Left colon (tissue), 2 donors: ENCODE measurements around the gene CALN1. TPM values are rescaled to one million over a fixed set of nuclear protein-coding genes. Genes with fewer than 3 reads are reported as not detected.
"Not testable (repeated sequence)": the region's sequence is repeated elsewhere in the genome, so short reads cannot be mapped to it uniquely, and the experiment has no call there.

Source experiments
- ATAC-seq: fragments of 200-7000 bp; cut with Tn5 transposase; one replicate; pipeline ENCODE4 v1.9.1; 2020; ENCODE audit warnings: mild to moderate bottlenecking, moderate library complexity
- DNase-seq, 2 donors: peaks; one replicate each; pipeline ENCODE4 v3.0.0-alpha.2; 2020
- intact Hi-C, 2 donors: fragments of 100-400 bp; cut with DNase I in 1 of 2; cut with micrococcal nuclease in 1 of 2; formaldehyde crosslinking; loops; one replicate each; pipeline versions ENCODE4 v1.11.2 to v1.14.0; 2022; cut with DNase I, micrococcal nuclease
- long read RNA-seq: library from polyadenylated mRNA; unstranded; transcript quantifications from one replicate; pipeline ENCODE4 v2.0.0, GENCODE V29; 2021
- total RNA-seq, 2 donors: library from RNA; stranded (reverse); fragmentation: NEBNext Ultra II Directional; extraction: Animal tissue kit (Norgen Biotek cat#: 25700); gene quantifications; one replicate each; pipeline ENCODE4 v1.2.1, GENCODE V29; 2021
- donor health status: DM: no; HTN: no; CAD: no.
- donor health status: DM: yes; HTN: yes; CAD: no.

The CALN1 gene
- total RNA-seq, result not detected
- long read RNA-seq, result 0 reads

- ATAC-seq, DNase-seq, intact Hi-C loops: not testable (repeated sequence)
Measured at GRCh38 chr7:72412121-72412618, at the start of gene CALN1. Gene CALN1, minus strand, starts transcription at chr7:72412338.

DNA sequence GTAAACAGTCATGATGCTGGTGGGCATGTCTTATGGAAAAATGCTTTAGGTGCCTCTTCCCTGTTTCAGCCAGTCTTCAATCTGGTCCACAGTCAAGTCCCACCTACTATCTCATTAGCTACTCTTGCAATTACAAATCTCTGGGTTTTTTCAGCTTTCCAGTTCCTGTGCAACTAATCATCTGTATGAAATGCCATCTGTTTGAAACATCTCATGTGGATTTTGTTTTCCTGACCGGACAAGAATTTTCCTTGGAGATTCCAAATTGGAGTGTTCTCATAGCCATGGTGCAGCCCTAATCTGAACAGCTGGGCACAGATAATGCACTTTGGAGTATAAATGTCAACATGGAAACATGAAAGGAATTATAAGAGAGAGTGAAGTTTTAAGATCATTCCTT, 41.3 kb upstream of the CALN1 start:
- intact Hi-C loops, result no loop called here
- DNase-seq, result no peak
- ATAC-seq, result no peak

DNA sequence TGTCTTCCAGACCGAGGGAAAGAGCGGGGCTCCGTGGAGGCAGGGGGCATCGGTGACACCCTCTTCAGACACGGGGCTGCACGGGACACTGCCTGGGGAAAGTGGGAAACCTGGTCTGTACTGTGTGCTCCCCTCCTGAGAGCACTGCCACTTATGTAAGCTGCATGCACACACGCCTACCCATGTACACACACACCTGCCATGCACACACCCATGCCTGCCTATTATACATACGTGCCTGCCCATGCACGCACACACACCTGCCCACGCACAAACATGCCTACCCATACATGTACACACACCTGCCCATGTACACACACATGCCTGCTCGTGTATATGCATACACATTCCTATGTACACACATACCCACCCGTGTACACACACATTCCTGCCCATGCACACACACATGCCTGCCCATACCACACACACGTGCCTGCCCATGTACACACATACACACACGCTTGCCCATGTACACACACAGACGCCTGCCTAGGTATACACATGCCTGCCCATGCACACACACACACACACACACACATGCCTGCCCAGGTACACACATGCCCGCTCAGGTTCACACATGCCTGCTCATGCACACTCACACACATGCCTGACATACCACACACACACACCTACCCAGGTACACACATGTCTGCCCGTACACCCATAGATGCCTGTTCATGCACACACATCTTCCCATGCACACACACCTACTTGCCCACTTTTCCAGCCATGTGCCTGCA, 35.5 kb upstream of the CALN1 start:
- intact Hi-C loops, result no loop called here
- no peak for DNase-seq
- ATAC-seq, result no peak

DNA sequence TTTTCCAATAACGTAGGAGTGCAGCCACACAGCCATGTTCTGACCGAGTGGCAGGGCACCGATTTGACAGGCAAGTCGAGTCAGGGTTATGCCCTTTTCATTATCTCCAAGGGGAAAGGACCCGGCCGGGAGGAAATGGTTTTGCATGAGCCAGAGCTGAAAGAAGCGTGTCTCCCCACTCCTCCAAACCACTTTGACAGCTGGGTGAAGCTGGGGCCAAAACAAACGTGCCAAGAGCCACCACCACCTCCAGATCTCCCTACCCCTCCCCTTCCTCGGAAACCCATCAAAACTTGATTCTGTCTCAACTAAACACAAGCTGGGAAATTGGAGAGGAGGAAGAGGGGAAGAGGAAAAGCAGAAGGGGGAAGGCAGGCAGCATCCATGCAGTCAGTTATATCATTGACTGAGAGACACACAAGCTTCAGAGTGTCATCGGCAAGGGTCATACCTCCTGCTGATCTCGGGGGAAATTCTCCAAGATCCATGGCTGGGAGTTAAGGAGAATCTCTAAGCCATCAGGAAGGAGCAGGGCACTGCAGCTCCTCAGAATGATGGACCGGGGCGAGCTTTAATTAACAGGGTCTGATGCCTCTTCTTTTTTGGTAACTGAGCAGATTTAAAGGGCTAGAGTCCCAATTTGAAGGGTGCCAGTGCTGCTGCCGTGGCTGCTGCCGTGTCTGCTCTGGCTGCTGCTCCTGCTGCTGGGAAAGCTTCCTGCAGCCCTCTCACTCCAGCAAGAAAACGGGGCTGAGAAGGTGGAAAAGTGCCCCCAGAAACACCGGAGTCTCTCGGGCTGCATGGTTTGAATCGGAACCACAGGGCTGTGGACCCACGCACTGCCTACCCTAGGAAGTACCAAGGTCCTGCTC, 34.7 kb upstream of the CALN1 start:
- intact Hi-C loops, result no loop called here
- ATAC-seq (no peak), DNase-seq (no peak)

DNA sequence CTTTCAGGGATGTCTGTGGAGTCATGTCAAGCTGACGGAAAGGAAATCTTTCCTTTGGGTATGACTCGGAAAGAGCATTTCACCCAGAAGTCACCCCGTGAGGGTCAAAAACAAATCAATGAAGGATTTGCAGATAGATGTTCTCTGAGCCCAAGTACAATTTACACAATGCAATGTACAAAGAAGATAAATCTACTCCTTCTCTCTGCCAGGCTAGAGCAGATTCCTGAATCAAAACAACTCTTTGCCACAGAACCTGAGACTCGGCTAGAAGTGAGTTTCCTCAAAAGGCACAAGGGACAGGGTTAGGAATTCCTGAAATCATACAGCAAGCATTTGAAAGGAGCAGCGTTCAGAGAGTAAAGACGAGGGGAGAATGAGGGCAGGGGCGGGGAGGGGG, 34.0 kb upstream of the CALN1 start:
- intact Hi-C loops, result no loop called here
- ATAC-seq, result no peak
- no peak for DNase-seq

DNA sequence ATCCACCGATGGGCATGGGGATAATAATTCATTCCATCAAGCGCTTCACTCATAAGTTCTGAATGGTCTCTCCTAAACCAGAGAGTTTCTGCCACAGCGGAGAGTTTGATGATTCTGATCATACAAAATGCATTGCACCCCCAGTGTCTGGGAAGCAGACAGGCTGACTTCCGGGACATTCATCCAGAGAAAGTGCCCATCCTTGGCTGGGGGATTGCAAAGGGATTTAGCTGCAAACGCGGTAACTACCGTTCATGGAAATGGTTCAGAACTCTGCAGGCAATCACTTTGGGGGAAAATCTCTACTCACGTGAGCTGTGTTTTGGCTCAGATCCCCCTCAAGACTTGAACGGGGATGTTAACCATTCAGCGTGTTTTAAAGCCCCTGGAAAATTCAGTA, 33.4 kb upstream of the CALN1 start:
- no peak for ATAC-seq
- intact Hi-C loops, result no loop called here
- DNase-seq, result no peak

- intact Hi-C loops, result no loop called here
- ATAC-seq (no peak), DNase-seq (no peak)
Measured at GRCh38 chr7:72445075-72445474, 32.9 kb upstream of the CALN1 start.

GRCh38 chr7:72444026-72444776, 32.1 kb upstream of the CALN1 start:
- ATAC-seq, result peak; percentile 90
- peak in 1 of 2 donors; percentile 9 for DNase-seq
- intact Hi-C loops, result no loop called here

GRCh38 chr7:72441791-72442190, 29.7 kb upstream of the CALN1 start:
- intact Hi-C loops, result no loop called here
- DNase-seq (no peak), ATAC-seq (no peak)

GRCh38 chr7:72438491-72438890, 26.4 kb upstream of the CALN1 start:
- ATAC-seq, result no peak
- no peak for DNase-seq
- intact Hi-C loops, result no loop called here

GRCh38 chr7:72437610-72438009, 25.5 kb upstream of the CALN1 start:
- DNase-seq (no peak), ATAC-seq (no peak)
- intact Hi-C loops, result no loop called here

GRCh38 chr7:72437061-72437585, 25.0 kb upstream of the CALN1 start:
- ATAC-seq (no peak), DNase-seq (no peak)
- intact Hi-C loops, result no loop called here

DNA sequence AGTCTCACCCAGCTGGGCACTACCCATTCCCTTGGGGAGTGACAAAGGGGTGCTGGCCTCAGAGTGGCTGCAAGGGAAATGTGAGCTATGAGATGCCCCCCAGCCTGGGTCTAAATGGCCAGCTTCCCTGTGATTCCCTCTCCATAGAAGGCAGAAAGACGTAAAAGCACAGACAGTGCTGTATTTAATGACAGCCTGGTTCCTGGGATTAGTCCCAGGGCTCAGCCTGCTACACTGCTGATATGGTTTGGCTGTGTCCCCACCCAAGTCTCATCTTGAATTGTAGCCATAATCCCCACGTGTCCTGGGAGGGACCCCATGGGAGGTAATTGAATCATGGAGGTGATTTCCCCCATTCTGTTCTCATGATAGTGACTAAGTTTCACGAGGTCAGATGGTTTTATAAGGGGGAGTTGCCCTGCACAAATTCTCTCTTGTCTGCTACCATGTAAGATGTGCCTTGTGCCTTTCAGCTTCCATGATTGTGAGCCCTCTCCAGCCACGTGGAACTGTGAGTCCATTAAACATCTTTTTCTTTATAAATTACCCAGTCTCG, 23.9 kb upstream of the CALN1 start:
- ATAC-seq (no peak), DNase-seq (no peak)
- intact Hi-C loops, result no loop called here

DNA sequence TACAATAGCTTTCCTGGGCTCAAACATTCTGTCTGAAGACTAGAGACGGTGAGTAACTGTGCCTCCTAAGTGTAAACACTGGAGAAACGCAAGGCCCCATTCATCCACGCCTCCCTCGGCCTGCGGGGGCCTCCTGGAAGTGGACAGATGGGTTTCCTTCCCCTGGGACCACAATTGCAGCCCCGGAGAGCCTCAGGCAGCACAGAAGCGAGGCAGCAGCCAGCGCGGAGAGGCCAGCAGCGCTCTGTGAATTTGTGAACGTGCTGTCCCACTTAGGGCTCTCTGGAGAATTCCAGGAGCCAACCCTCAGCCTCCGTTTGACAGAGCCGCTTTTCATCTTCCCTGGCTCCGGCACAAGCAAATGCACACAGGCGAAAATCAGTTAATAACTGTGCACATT, 23.2 kb upstream of the CALN1 start:
- no peak for ATAC-seq
- intact Hi-C loops, result no loop called here
- no peak for DNase-seq

GRCh38 chr7:72430531-72430930, 18.4 kb upstream of the CALN1 start:
- ATAC-seq (no peak), DNase-seq (no peak)
- intact Hi-C loops, result no loop called here

DNA sequence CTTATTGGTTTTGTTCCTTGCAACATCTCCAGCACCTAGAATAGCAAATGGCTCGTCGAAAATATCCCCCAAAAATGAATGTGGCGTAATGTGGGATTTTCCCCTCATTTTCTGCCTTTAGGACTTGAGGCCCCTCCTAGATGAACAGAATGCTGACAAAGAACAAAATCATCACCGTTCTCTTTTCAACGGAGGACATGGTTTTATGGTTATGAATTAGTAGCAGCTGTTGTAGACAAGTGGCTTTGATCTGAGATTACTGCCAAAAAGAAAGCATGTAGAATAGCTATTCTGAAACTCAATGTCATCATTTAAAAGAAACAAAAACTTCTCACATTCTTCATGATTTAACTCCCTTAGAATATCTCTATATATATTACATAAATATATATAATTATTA, 17.2 kb upstream of the CALN1 start:
- intact Hi-C loops, result no loop called here
- no peak for DNase-seq
- ATAC-seq, result no peak

- intact Hi-C loops, result no loop called here
- ATAC-seq, result no peak
- no peak for DNase-seq
Measured at GRCh38 chr7:72416846-72417245, 4.7 kb upstream of the CALN1 start.

DNA sequence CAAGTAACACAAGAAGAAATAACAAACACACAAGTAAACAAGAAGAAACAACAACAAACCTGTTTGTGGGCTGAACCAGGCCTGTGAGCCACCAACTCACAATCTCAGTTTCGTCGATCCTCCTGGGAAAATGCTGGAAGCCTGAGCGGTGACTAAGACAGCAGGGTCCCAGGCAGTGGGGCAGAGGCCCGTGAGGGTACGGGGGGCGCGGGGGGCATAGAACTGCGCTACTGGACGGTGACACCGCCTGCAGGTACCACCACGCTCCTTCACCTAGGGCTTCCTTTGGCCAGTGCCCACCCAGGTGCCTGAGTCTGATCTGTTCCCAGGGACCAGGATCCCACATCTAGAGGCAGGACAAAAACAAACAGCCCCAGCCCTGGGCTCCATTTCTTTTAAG, 3.4 kb upstream of the CALN1 start:
- ATAC-seq (no peak), DNase-seq (no peak)
- intact Hi-C loops, result no loop called here

- ATAC-seq, result no peak
- DNase-seq, result no peak
- intact Hi-C loops, result no loop called here
Measured at GRCh38 chr7:72413886-72414285, 1.7 kb upstream of the CALN1 start.
